K562 (cell line): ENCODE results near the gene PITPNC1. TPM values are rescaled to one million over a fixed set of nuclear protein-coding genes. Genes with fewer than 3 reads are reported as not detected.

ENCODE experiments used
- BCOR ChIP-seq: fragments of 450-650 bp; IDR thresholded peaks from 2 replicates; pipeline ENCODE4 v1.6.1; 2016
- BRF1 ChIP-seq: IDR thresholded peaks from 3 replicates; pipeline ENCODE4 v1.6.1; 2011; ENCODE audit warnings: borderline replicate concordance, mild to moderate bottlenecking; ENCODE audit not compliant: insufficient read length; ENCODE audit errors: extremely low read depth
- MAFG ChIP-seq: fragments of 450-650 bp; conservative IDR thresholded peaks from 2 replicates; pipeline ENCODE4 v1.6.1; 2016; ENCODE audit warnings: missing genetic modification characterization, missing compliant biosample characterization
- NR4A1 ChIP-seq, 2 experiments: fragments of 250-450 bp in 1 of 2; fragments of 450-650 bp in 1 of 2; sonication (Bioruptor Pico) in 1 of 2; IDR thresholded peaks; 2 replicates each; pipeline versions ENCODE4 v1.4.0 to v1.6.1; 2016 to 2020; ENCODE audit warnings: mild to moderate bottlenecking in 2 of 2, missing compliant biosample characterization in 1 of 2, missing genetic modification characterization in 1 of 2, moderate library complexity in 1 of 2
- PTTG1 ChIP-seq: fragments of 450-650 bp; IDR thresholded peaks from 2 replicates; pipeline ENCODE4 v1.6.1; 2016; ENCODE audit warnings: low read depth, mild to moderate bottlenecking, missing genetic modification characterization, missing compliant biosample characterization
- RBM14 ChIP-seq: fragments of 200-400 bp; formaldehyde crosslinking; IDR thresholded peaks from 2 replicates; pipeline ENCODE4 v1.6.1; 2018; ENCODE audit warnings: low read depth, mild to moderate bottlenecking, low read length, moderate library complexity, borderline replicate concordance; ENCODE audit not compliant: insufficient read depth
- TEAD4 ChIP-seq, 2 experiments: sonication (generic) in 1 of 2; formaldehyde crosslinking in 1 of 2; IDR thresholded peaks; 2 replicates each; pipeline versions ENCODE4 v1.6.1 to v1.8.0; 2012 to 2022; ENCODE audit warnings: borderline replicate concordance in 1 of 2, inconsistent platforms in 1 of 2, low read length in 1 of 2, mild to moderate bottlenecking in 1 of 2, missing genetic modification reagents in 1 of 2
- ZNF23 ChIP-seq: fragments of 250-450 bp; sonication (Bioruptor Pico); IDR thresholded peaks from 2 replicates; pipeline ENCODE4 v1.4.0; 2020; ENCODE audit warnings: mild to moderate bottlenecking
- polyA plus RNA-seq, 8 experiments: library from polyadenylated mRNA; depleted of rRNA in 4 of 8; stranded (reverse) in 5 of 8; unstranded in 3 of 8; fragments of >200 nt; fragmentation: Nextera tagmentation in 2 of 8; fragmentation: Illumina TruSeq in 1 of 8; extraction: Ambion mirVana in 2 of 8; extraction: Trizol in 1 of 8; gene quantifications; 2 replicates each; pipeline versions ENCODE4 v1.2.1 to v1.2.3, GENCODE V29; 2011 to 2014; ENCODE audit warnings: inconsistent platforms in 1 of 8, missing spikeins in 1 of 8
- total RNA-seq, 7 experiments: library from RNA; depleted of rRNA in 6 of 7; stranded (reverse); fragments of >200 nt in 6 of 7; fragmentation: Illumina TruSeq in 2 of 7; extraction: Trizol in 2 of 7; gene quantifications; 2 replicates each; pipeline versions ENCODE4 v1.2.1 to v1.2.3, GENCODE V29; 2011 to 2021; ENCODE audit warnings: low replicate concordance in 1 of 7
- TF ChIP-seq, protein P1 (sequence below): sonication (generic); formaldehyde crosslinking; IDR thresholded peaks from 2 replicates; pipeline ENCODE4 v1.8.0; 2022; ENCODE audit warnings: mild to moderate bottlenecking, missing genetic modification reagents
- TF ChIP-seq, protein P2 (sequence below): sonication (generic); formaldehyde crosslinking; IDR thresholded peaks from 2 replicates; pipeline ENCODE4 v1.8.0; 2022; ENCODE audit warnings: mild to moderate bottlenecking, missing genetic modification reagents
- TF ChIP-seq, protein P3 (sequence below): sonication (generic); formaldehyde crosslinking; IDR thresholded peaks from 2 replicates; pipeline ENCODE4 v1.8.1; 2023; ENCODE audit warnings: mild to moderate bottlenecking, missing genetic modification reagents
- TF ChIP-seq, protein P4 (sequence below): fragments of 250-450 bp; sonication (Bioruptor Pico); IDR thresholded peaks from 2 replicates; pipeline ENCODE4 v1.9.0; 2021; ENCODE audit warnings: mild to moderate bottlenecking, inconsistent platforms
- TF ChIP-seq, protein P5 (sequence below): sonication (generic); formaldehyde crosslinking; IDR thresholded peaks from 2 replicates; pipeline ENCODE4 v1.8.0; 2022; ENCODE audit warnings: mild to moderate bottlenecking, low read depth, missing genetic modification reagents

PITPNC1 gene
- total and polyA plus RNA-seq, 9 of the 15 experiments (the other 6 are each of a cell fraction or from before 2014, with no cell fraction given), result 0.11 to 1.1 (median 0.65) TPM

DNA sequence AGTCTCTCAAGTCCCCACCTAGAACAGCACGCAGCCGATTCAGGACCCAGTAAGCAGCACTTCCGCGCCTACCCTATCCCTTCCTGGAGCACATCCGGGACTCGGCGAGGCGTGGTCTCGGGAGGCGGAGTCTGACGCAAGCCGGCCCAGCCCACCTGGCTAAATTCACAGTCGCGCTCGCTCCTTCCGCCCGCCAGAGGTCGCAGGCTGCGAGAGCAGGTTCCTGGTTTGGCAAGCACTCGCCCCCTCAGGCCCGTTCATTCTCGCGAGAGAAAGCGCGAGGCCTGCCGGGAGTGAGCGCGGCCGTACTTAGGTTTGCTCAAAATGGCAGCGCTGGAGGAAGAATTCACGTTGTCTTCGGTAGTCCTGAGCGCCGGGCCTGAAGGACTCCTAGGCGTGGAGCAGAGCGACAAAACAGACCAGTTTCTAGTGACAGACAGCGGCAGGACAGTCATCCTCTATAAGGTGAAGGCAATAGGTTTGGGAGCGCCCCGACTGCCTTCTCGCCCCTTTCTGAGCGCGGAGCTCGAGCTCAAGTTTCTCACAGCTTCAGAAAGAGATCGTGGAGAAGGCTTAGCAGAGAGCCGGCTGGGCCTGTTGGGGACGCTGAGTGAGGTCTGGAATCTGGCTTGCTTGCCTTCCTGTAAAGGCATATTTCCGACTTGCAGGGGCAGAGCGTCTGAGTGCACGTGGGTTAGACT is 340.7 kb downstream of the PITPNC1 start, which contains the start of gene NOL11 (continued):
- TF ChIP-seq NR4A1 (CRISPR knock-in tag; IDR thresholded peaks at IDR 0.05) (no peak), NR4A1 (tag; IDR thresholded peaks at IDR 0.05) (no peak), RBM14 (no peak), BRF1 (no peak), TEAD4 (IDR thresholded peaks at IDR 0.05; ENCODE audit: low read length) (peak; percentile 35; the same call in 1 of the 2 replicates), TEAD4 (CRISPR knock-in tag; IDR thresholded peaks at IDR 0.05; ENCODE audit: borderline replicate concordance) (no peak), ZNF23 (CRISPR knock-in tag) (no peak), MAFG (tag) (no peak), BCOR (no peak), PTTG1 (tag) (no peak)
- TF ChIP-seq, protein P1, sequence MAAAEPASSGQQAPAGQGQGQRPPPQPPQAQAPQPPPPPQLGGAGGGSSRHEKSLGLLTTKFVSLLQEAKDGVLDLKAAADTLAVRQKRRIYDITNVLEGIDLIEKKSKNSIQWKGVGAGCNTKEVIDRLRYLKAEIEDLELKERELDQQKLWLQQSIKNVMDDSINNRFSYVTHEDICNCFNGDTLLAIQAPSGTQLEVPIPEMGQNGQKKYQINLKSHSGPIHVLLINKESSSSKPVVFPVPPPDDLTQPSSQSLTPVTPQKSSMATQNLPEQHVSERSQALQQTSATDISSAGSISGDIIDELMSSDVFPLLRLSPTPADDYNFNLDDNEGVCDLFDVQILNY, result peak; percentile 87; the same call in 1 of the 2 replicates
- TF ChIP-seq, protein P2, sequence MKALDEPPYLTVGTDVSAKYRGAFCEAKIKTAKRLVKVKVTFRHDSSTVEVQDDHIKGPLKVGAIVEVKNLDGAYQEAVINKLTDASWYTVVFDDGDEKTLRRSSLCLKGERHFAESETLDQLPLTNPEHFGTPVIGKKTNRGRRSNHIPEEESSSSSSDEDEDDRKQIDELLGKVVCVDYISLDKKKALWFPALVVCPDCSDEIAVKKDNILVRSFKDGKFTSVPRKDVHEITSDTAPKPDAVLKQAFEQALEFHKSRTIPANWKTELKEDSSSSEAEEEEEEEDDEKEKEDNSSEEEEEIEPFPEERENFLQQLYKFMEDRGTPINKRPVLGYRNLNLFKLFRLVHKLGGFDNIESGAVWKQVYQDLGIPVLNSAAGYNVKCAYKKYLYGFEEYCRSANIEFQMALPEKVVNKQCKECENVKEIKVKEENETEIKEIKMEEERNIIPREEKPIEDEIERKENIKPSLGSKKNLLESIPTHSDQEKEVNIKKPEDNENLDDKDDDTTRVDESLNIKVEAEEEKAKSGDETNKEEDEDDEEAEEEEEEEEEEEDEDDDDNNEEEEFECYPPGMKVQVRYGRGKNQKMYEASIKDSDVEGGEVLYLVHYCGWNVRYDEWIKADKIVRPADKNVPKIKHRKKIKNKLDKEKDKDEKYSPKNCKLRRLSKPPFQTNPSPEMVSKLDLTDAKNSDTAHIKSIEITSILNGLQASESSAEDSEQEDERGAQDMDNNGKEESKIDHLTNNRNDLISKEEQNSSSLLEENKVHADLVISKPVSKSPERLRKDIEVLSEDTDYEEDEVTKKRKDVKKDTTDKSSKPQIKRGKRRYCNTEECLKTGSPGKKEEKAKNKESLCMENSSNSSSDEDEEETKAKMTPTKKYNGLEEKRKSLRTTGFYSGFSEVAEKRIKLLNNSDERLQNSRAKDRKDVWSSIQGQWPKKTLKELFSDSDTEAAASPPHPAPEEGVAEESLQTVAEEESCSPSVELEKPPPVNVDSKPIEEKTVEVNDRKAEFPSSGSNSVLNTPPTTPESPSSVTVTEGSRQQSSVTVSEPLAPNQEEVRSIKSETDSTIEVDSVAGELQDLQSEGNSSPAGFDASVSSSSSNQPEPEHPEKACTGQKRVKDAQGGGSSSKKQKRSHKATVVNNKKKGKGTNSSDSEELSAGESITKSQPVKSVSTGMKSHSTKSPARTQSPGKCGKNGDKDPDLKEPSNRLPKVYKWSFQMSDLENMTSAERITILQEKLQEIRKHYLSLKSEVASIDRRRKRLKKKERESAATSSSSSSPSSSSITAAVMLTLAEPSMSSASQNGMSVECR (CRISPR knock-in tag), result peak; percentile 64; the same call in 1 of the 2 replicates
- TF ChIP-seq, protein P3, sequence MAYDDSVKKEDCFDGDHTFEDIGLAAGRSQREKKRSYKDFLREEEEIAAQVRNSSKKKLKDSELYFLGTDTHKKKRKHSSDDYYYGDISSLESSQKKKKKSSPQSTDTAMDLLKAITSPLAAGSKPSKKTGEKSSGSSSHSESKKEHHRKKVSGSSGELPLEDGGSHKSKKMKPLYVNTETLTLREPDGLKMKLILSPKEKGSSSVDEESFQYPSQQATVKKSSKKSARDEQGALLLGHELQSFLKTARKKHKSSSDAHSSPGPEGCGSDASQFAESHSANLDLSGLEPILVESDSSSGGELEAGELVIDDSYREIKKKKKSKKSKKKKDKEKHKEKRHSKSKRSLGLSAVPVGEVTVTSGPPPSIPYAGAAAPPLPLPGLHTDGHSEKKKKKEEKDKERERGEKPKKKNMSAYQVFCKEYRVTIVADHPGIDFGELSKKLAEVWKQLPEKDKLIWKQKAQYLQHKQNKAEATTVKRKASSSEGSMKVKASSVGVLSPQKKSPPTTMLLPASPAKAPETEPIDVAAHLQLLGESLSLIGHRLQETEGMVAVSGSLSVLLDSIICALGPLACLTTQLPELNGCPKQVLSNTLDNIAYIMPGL (CRISPR knock-in tag), result peak; percentile 75
- TF ChIP-seq, protein P4, sequence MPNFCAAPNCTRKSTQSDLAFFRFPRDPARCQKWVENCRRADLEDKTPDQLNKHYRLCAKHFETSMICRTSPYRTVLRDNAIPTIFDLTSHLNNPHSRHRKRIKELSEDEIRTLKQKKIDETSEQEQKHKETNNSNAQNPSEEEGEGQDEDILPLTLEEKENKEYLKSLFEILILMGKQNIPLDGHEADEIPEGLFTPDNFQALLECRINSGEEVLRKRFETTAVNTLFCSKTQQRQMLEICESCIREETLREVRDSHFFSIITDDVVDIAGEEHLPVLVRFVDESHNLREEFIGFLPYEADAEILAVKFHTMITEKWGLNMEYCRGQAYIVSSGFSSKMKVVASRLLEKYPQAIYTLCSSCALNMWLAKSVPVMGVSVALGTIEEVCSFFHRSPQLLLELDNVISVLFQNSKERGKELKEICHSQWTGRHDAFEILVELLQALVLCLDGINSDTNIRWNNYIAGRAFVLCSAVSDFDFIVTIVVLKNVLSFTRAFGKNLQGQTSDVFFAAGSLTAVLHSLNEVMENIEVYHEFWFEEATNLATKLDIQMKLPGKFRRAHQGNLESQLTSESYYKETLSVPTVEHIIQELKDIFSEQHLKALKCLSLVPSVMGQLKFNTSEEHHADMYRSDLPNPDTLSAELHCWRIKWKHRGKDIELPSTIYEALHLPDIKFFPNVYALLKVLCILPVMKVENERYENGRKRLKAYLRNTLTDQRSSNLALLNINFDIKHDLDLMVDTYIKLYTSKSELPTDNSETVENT (CRISPR knock-in tag), result peak; percentile 73; the same call in 1 of the 2 replicates
- TF ChIP-seq, protein P5, sequence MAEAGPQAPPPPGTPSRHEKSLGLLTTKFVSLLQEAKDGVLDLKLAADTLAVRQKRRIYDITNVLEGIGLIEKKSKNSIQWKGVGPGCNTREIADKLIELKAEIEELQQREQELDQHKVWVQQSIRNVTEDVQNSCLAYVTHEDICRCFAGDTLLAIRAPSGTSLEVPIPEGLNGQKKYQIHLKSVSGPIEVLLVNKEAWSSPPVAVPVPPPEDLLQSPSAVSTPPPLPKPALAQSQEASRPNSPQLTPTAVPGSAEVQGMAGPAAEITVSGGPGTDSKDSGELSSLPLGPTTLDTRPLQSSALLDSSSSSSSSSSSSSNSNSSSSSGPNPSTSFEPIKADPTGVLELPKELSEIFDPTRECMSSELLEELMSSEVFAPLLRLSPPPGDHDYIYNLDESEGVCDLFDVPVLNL, result 0 out of 2 replicates have a peak, but pooled peaks have one; percentile 9
